Stimulated activated CD4-positive, alpha-beta T cell treated with anti-CD3 and anti-CD28 coated beads, TNF-alpha, amount 100 ng/mL, for 48 hours (primary cell): Measurements from ENCODE around the gene IL32.

Experiments used
- DNase-seq, 3 donors: peaks; one replicate each; pipeline ENCODE4 v3.0.0-alpha.2; 2020; ENCODE audit warnings: low read depth in 3 of 3

IL32 gene

GRCh38 chr16:3027983-3028715 is 37.3 kb upstream of the IL32 start:
- DNase-seq = peak; percentile 77 to 90 (median 83)

- no peak for DNase-seq
Measured at GRCh38 chr16:3028716-3029319, 36.6 kb upstream of the IL32 start.

GRCh38 chr16:3029491-3030221 is 35.8 kb upstream of the IL32 start:
- peak in 1 of 3 donors; percentile 29 for DNase-seq

- DNase-seq = no peak
Measured at GRCh38 chr16:3030222-3031212, 34.9 kb upstream of the IL32 start.

GRCh38 chr16:3032624-3033023 is 32.8 kb upstream of the IL32 start:
- no peak for DNase-seq

GRCh38 chr16:3035289-3035971 is 30.0 kb upstream of the IL32 start:
- no peak for DNase-seq

- DNase-seq = no peak
Measured at GRCh38 chr16:3035972-3036725, 29.3 kb upstream of the IL32 start.

- DNase-seq = no peak
Measured at GRCh38 chr16:3036726-3037315, 28.6 kb upstream of the IL32 start, which contains the start of gene BICDL2. TSS of gene BICDL2 (minus strand) at chr16:3036944. CDS start at chr16:3035496, 1,448 bp downstream.

GRCh38 chr16:3038256-3038655 is 27.2 kb upstream of the IL32 start:
- DNase-seq = no peak

GRCh38 chr16:3038896-3039295 is 26.5 kb upstream of the IL32 start:
- DNase-seq = no peak

- DNase-seq = no peak
Measured at GRCh38 chr16:3042376-3042775, 23.1 kb upstream of the IL32 start.

- no peak for DNase-seq
Measured at GRCh38 chr16:3044708-3045107, 20.7 kb upstream of the IL32 start.

- DNase-seq = no peak
Measured at GRCh38 chr16:3045758-3046640, 19.4 kb upstream of the IL32 start, which contains the start of gene MMP25. TSS of gene MMP25 (plus strand) at chr16:3046561. CDS start at chr16:3046918, 357 bp downstream.

- no peak for DNase-seq
Measured at GRCh38 chr16:3046641-3047386, 18.6 kb upstream of the IL32 start.

GRCh38 chr16:3047387-3047720 is 18.1 kb upstream of the IL32 start:
- DNase-seq = no peak

GRCh38 chr16:3049921-3050481 is 15.4 kb upstream of the IL32 start:
- DNase-seq = no peak

- DNase-seq = no peak
Measured at GRCh38 chr16:3050487-3050886, 15.0 kb upstream of the IL32 start.

- no peak for DNase-seq
Measured at GRCh38 chr16:3051009-3051408, 14.4 kb upstream of the IL32 start.
